ENCODE results near the gene UMOD.

Gene UMOD

DNA sequence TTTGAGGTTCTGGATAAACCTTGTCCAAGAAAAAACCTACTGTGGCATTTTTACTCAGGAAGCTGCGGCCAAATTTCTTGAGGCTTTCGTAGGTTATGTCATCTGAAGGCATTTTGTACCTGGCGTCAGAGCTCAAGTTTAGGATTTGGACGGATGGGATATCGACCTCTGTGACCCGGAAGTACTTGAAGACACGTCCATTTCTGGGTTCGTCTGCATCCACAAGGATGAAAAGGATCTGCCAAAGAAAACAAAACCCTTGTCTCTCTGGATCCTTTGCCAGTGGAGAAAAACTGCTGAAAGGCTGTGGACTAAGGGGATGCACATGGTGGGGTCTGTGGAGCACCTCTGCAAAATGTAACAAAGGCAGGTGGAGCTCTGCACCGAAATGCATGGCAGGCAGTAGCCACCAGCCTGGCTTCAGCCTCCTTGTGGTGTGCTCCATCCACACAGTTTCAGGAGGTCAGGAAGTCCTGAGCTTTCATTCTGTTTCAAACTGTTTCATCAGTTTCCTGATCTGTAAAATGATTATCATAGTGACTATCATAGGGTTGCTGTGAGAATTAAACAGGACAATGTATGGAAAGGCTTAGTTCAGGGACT lies 17.0 kb upstream of the UMOD start:
- Histone ChIP-seq H2AFZ (ENCODE audit: low read depth, low read length, severe bottlenecking) (no peak overlapping the region), H3K4me3 (ENCODE audit: insufficient read depth, low read length, poor library complexity, severe bottlenecking) (no peak overlapping the region), H3K27me3 (ENCODE audit: low read length) (no peaks in the 10 kb centered on the region), H3K27ac (ENCODE audit: low read depth, low read length) (no peak overlapping the region), H3K4me2 (ENCODE audit: low read depth, low read length, poor library complexity, severe bottlenecking) (no peak overlapping the region), H4K20me1 (ENCODE audit: low read depth, low read length) (no peaks in the 10 kb centered on the region), H3F3A (ENCODE audit: insufficient read depth) (no peaks in the 10 kb centered on the region), H3K9me3 (ENCODE audit: insufficient read depth, low read length) (no peaks in the 10 kb centered on the region), H3K36me3 (ENCODE audit: low read length) (no peaks in the 10 kb centered on the region), H3K9ac (ENCODE audit: low read length) (no peak overlapping the region), H3K79me2 (ENCODE audit: insufficient read depth, low read length) (no peaks in the 10 kb centered on the region), H3K9me2 (replicated peaks; ENCODE audit: insufficient read depth, low read length) (no peaks in the 10 kb centered on the region)
- TF ChIP-seq, protein P1, sequence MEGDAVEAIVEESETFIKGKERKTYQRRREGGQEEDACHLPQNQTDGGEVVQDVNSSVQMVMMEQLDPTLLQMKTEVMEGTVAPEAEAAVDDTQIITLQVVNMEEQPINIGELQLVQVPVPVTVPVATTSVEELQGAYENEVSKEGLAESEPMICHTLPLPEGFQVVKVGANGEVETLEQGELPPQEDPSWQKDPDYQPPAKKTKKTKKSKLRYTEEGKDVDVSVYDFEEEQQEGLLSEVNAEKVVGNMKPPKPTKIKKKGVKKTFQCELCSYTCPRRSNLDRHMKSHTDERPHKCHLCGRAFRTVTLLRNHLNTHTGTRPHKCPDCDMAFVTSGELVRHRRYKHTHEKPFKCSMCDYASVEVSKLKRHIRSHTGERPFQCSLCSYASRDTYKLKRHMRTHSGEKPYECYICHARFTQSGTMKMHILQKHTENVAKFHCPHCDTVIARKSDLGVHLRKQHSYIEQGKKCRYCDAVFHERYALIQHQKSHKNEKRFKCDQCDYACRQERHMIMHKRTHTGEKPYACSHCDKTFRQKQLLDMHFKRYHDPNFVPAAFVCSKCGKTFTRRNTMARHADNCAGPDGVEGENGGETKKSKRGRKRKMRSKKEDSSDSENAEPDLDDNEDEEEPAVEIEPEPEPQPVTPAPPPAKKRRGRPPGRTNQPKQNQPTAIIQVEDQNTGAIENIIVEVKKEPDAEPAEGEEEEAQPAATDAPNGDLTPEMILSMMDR (IDR thresholded peaks at IDR 0.05; ENCODE audit: insufficient read depth, low read length, poor library complexity, severe bottlenecking), result no peak
- TF ChIP-seq EZH2phosphoT487 (conservative IDR thresholded peaks at IDR 0.05; ENCODE audit: low read length), result no peak

DNA sequence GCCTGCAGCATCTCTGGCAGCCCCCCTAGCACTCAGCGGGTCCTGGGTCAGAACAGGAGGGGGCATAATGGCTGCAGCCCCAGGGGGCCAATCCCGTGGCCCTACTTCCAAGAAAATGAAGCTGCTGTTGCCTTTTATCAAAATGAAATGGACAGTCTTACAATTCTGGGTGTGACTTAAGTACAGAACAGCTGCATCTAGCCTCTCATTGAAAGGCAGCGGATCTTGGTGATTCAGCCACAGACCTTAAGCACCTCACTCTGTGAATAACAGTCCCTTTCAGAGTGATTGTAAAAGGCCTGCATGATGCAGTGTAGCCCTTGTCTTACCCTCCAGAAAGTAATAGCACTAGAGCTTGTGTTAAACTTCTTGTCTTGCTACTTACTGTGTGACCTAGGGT lies 11.5 kb upstream of the UMOD start:
- H3K9me2 ChIP-seq (replicated peaks; ENCODE audit: insufficient read depth, low read length), result no peaks in the 10 kb centered on the region
- no peak for TF ChIP-seq EZH2phosphoT487 (conservative IDR thresholded peaks at IDR 0.05; ENCODE audit: low read length)
- TF ChIP-seq, protein P1 (IDR thresholded peaks at IDR 0.05; ENCODE audit: insufficient read depth, low read length, poor library complexity, severe bottlenecking), result no peak
- no peak overlapping the region for H2AFZ ChIP-seq (ENCODE audit: low read depth, low read length, severe bottlenecking)
- no peaks in the 10 kb centered on the region for H3K36me3 ChIP-seq (ENCODE audit: low read length)
- no peaks in the 10 kb centered on the region for H4K20me1 ChIP-seq (ENCODE audit: low read depth, low read length)
- no peaks in the 10 kb centered on the region for H3F3A ChIP-seq (ENCODE audit: insufficient read depth)
- H3K27ac ChIP-seq (ENCODE audit: low read depth, low read length), result no peak overlapping the region
- H3K27me3 ChIP-seq (ENCODE audit: low read length), result no peaks in the 10 kb centered on the region
- H3K4me3 ChIP-seq (ENCODE audit: insufficient read depth, low read length, poor library complexity, severe bottlenecking), result no peak overlapping the region
- no peak overlapping the region for H3K9ac ChIP-seq (ENCODE audit: low read length)
- no peaks in the 10 kb centered on the region for H3K9me3 ChIP-seq (ENCODE audit: insufficient read depth, low read length)
- no peak overlapping the region for H3K4me2 ChIP-seq (ENCODE audit: low read depth, low read length, poor library complexity, severe bottlenecking)
- no peaks in the 10 kb centered on the region for H3K79me2 ChIP-seq (ENCODE audit: insufficient read depth, low read length)

DNA sequence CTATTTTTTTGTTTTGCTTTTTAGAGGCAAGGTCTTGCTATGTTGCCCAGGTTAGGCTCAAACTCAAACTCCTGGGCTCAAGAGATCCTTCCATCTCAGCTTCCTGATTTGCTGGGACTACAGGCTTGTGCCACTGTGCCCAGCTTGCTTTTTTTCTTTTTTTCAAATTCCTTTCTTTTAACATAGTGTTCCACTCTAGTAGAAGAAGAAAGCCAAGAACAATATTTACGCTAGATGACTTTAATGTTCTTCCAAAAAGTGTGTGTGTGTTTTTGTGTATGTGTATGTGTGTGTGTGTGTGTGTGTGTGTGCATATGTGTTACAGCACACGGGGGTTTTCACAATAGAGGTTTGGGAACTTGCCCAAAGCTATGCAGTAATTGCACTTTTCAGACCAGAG lies 10.7 kb upstream of the UMOD start:
- no peaks in the 10 kb centered on the region for H3K27me3 ChIP-seq (ENCODE audit: low read length)
- H3F3A ChIP-seq (ENCODE audit: insufficient read depth), result no peaks in the 10 kb centered on the region
- no peaks in the 10 kb centered on the region for H3K9me2 ChIP-seq (replicated peaks; ENCODE audit: insufficient read depth, low read length)
- H3K79me2 ChIP-seq (ENCODE audit: insufficient read depth, low read length), result no peaks in the 10 kb centered on the region
- H2AFZ ChIP-seq (ENCODE audit: low read depth, low read length, severe bottlenecking), result no peak overlapping the region
- H3K36me3 ChIP-seq (ENCODE audit: low read length), result no peaks in the 10 kb centered on the region
- no peak overlapping the region for H3K9ac ChIP-seq (ENCODE audit: low read length)
- no peak overlapping the region for H3K4me2 ChIP-seq (ENCODE audit: low read depth, low read length, poor library complexity, severe bottlenecking)
- no peak overlapping the region for H3K4me3 ChIP-seq (ENCODE audit: insufficient read depth, low read length, poor library complexity, severe bottlenecking)
- H3K9me3 ChIP-seq (ENCODE audit: insufficient read depth, low read length), result no peaks in the 10 kb centered on the region
- TF ChIP-seq, protein P1 (IDR thresholded peaks at IDR 0.05; ENCODE audit: insufficient read depth, low read length, poor library complexity, severe bottlenecking), result no peak
- TF ChIP-seq EZH2phosphoT487 (conservative IDR thresholded peaks at IDR 0.05; ENCODE audit: low read length), result no peak
- H3K27ac ChIP-seq (ENCODE audit: low read depth, low read length), result no peak overlapping the region
- H4K20me1 ChIP-seq (ENCODE audit: low read depth, low read length), result no peaks in the 10 kb centered on the region

Data from SU-DHL-6 (cell line).